GM12878 (cell line): ENCODE measurements around the gene GPR4. TPM values are rescaled to one million over a fixed set of nuclear protein-coding genes. Genes with fewer than 3 reads are reported as not detected.

Experiments
- ATAC-seq: fragments of 200-7000 bp; cut with Tn5 transposase; 3 replicates; pipeline ENCODE4 v1.9.1; 2020; ENCODE audit warnings: mild to moderate bottlenecking, moderate library complexity
- BruUV-seq: library from RNA; stranded (reverse); fragments of 400-500 nt; replicated peaks from 2 replicates; lab custom pipeline; 2021; lab: Mats Ljungman, UMichigan
- CTCF ChIA-PET: fragments of 300-600 bp; sonication (Branson Sonifier 250); formaldehyde crosslinking; extraction: SDS; loops from one replicate; lab custom pipeline; 2021; ENCODE audit warnings: inconsistent platforms; lab: Yijun Ruan, JAX
- POLR2A ChIA-PET: fragments of 350-600 bp; formaldehyde crosslinking; extraction: SDS; loops from one replicate; lab custom pipeline; 2021; ENCODE audit warnings: inconsistent platforms; lab: Charles Lee
- RAD21 ChIA-PET: fragments of 300-600 bp; sonication (Branson Sonifier 250); formaldehyde crosslinking; loops from one replicate; lab custom pipeline; 2023; ENCODE audit warnings: antibody characterized with exemption; ENCODE audit not compliant: unreplicated experiment; lab: Charles Lee
- SMC1A ChIA-PET: fragments of 300-600 bp; sonication (Branson Sonifier 250); formaldehyde crosslinking; loops from one replicate; lab custom pipeline; 2023; ENCODE audit not compliant: unreplicated experiment, uncharacterized antibody; lab: Charles Lee
- DNase-seq: peaks from one replicate; pipeline ENCODE4 v3.0.0-alpha.2; 2011; ENCODE audit warnings: low read depth, low spot score
- FAIRE-seq: peaks from 3 replicates; lab custom pipeline; 2011; peaks lifted over from hg19 to GRCh38; lab: Jason Lieb, UNC
- H2AFZ ChIP-seq: 2 replicates; pipeline ENCODE4 v1.6.0; 2011; ENCODE audit warnings: low read depth, low read length, control low read depth; ENCODE audit not compliant: control insufficient read depth
- H3K27ac ChIP-seq: 2 replicates; pipeline ENCODE4 v1.5.1; 2011; ENCODE audit warnings: control low read depth; ENCODE audit not compliant: control insufficient read depth, insufficient read depth
- H3K27me3 ChIP-seq, 2 experiments: replicated peaks in 1 of 2; 2 replicates each; pipeline versions ENCODE4 v1.6.0 to v1.6.1; 2011; ENCODE audit warnings: low read length in 1 of 2; ENCODE audit not compliant: control insufficient read depth in 2 of 2, insufficient read depth in 2 of 2
- H3K36me3 ChIP-seq, 2 experiments: 2 replicates each; pipeline ENCODE4 v1.5.1; 2011; ENCODE audit warnings: low read length in 1 of 2; ENCODE audit not compliant: control insufficient read depth in 2 of 2, insufficient read depth in 2 of 2
- H3K4me1 ChIP-seq: 2 replicates; pipeline ENCODE4 v1.6.1; 2011; ENCODE audit warnings: mild to moderate bottlenecking, low read length, moderate library complexity, mixed read lengths; ENCODE audit not compliant: control insufficient read depth, insufficient read depth
- H3K4me2 ChIP-seq: 2 replicates; pipeline ENCODE4 v1.6.0; 2011; ENCODE audit warnings: control low read depth; ENCODE audit not compliant: control insufficient read depth, insufficient read depth
- H3K4me3 ChIP-seq: fragments of 200-600 bp; sonication (generic); 2 replicates; pipeline ENCODE4 v1.5.1; 2016
- H3K79me2 ChIP-seq: 2 replicates; pipeline ENCODE4 v1.6.0; 2011; ENCODE audit warnings: low read length; ENCODE audit not compliant: control insufficient read depth, insufficient read depth
- H3K9ac ChIP-seq: 2 replicates; pipeline ENCODE4 v1.8.0; 2011; ENCODE audit warnings: low read length, control low read depth, mixed read lengths; ENCODE audit not compliant: control insufficient read depth, insufficient read depth
- H3K9me3 ChIP-seq: replicated peaks from 3 replicates; pipeline ENCODE4 v1.5.1; 2011; ENCODE audit warnings: mild to moderate bottlenecking, low read length; ENCODE audit not compliant: control insufficient read depth, insufficient read depth
- H4K20me1 ChIP-seq: 2 replicates; pipeline ENCODE4 v1.6.0; 2011; ENCODE audit not compliant: control insufficient read depth, insufficient read depth
- GATAD2B ChIP-seq: fragments of 450-650 bp; conservative IDR thresholded peaks from 2 replicates; pipeline ENCODE4 v1.6.1; 2017; ENCODE audit warnings: low read depth, mild to moderate bottlenecking, moderate library complexity
- IKZF2 ChIP-seq, 2 experiments: fragments of 450-650 bp; IDR thresholded peaks; 2 replicates each; pipeline ENCODE4 v1.6.1; 2017; ENCODE audit warnings: mild to moderate bottlenecking in 2 of 2, moderate library complexity in 2 of 2
- MEF2B ChIP-seq: fragments of 450-650 bp; IDR thresholded peaks from 2 replicates; pipeline ENCODE4 v1.6.1; 2018; ENCODE audit warnings: mild to moderate bottlenecking, moderate library complexity; ENCODE audit not compliant: partially characterized antibody, poor library complexity, severe bottlenecking
- MLLT1 ChIP-seq: fragments of 450-650 bp; IDR thresholded peaks from 2 replicates; pipeline ENCODE4 v1.6.1; 2016; ENCODE audit warnings: mild to moderate bottlenecking
- NFYB ChIP-seq: IDR thresholded peaks from 2 replicates; pipeline ENCODE4 v1.6.1; 2011; ENCODE audit warnings: low read depth, mild to moderate bottlenecking, low read length, improper control_type of control experiment, moderate library complexity; ENCODE audit not compliant: insufficient read depth
- PAX5 ChIP-seq: IDR thresholded peaks from 2 replicates; pipeline ENCODE4 v1.6.1; 2011; ENCODE audit warnings: low read depth, low read length, borderline replicate concordance
- SIN3A ChIP-seq: IDR thresholded peaks from 2 replicates; pipeline ENCODE4 v1.6.1; 2012; ENCODE audit warnings: low read depth, low read length, improper control_type of control experiment
- SREBF2 ChIP-seq: IDR thresholded peaks from 2 replicates; pipeline ENCODE4 v1.6.1; 2012; ENCODE audit warnings: mild to moderate bottlenecking, low read length
- TCF3 ChIP-seq: IDR thresholded peaks from 2 replicates; pipeline ENCODE4 v1.6.1; 2012; ENCODE audit warnings: low read depth, mild to moderate bottlenecking, low read length, borderline replicate concordance; ENCODE audit not compliant: insufficient read depth
- ZBTB33 ChIP-seq: fragments of 450-650 bp; IDR thresholded peaks from 2 replicates; pipeline ENCODE4 v1.6.1; 2017; ENCODE audit warnings: mild to moderate bottlenecking
- ZZZ3 ChIP-seq: IDR thresholded peaks from 2 replicates; pipeline ENCODE4 v1.6.1; 2011; ENCODE audit warnings: low read depth; ENCODE audit not compliant: control insufficient read depth, insufficient read length
- WGBS: methylation state at CpG from one replicate; pipeline ENCODE4 v1.1.6; 2016; ENCODE audit warnings: low lambda C conversion rate; ENCODE audit not compliant: insufficient replicate concordance, insufficient coverage; ENCODE audit errors: missing lambda C conversion rate; 5-methylcytosine and 5-hydroxymethylcytosine counted together
- in situ Hi-C: fragments of 300-500 bp; cut with MboI; formaldehyde crosslinking; loops from 9 replicates; pipeline ENCODE4 v1.14.3; 2018; ENCODE audit warnings: mixed read lengths
- intact Hi-C: fragments of 100-400 bp; cut with micrococcal nuclease; formaldehyde crosslinking; loops from one replicate; pipeline ENCODE4 v1.14.2; 2022; ENCODE audit not compliant: unreplicated experiment
- polyA plus RNA-seq, 11 experiments: library from polyadenylated mRNA; depleted of rRNA in 4 of 11; unstranded in 6 of 11; stranded (reverse) in 5 of 11; fragments of >200 nt; fragmentation: Nextera tagmentation in 4 of 11; fragmentation: Illumina TruSeq in 1 of 11; extraction: Ambion mirVana in 4 of 11; extraction: Trizol in 1 of 11; gene quantifications; 1 replicate in 1 of 11; 2 replicates in 10 of 11; pipeline versions ENCODE4 v1.2.1 to v1.2.3, GENCODE V29; 2011 to 2016; ENCODE audit warnings: inconsistent platforms in 2 of 11, missing spikeins in 2 of 11, low read depth in 1 of 11
- total RNA-seq, 4 experiments: library from RNA; depleted of rRNA in 3 of 4; stranded (reverse); fragments of >200 nt in 3 of 4; fragmentation: Illumina TruSeq in 1 of 4; extraction: Trizol in 1 of 4; gene quantifications; 2 replicates each; pipeline versions ENCODE4 v1.2.1 to v1.2.3, GENCODE V29; 2013 to 2021

GPR4 gene
- total and polyA plus RNA-seq, 10 of the 15 experiments (the other 5 are each of a cell fraction or from before 2014, with no cell fraction given): not detected

GRCh38 chr19:45621389-45621788 lies 19.4 kb upstream of the GPR4 start:
- H3K4me3 ChIP-seq: no peak overlapping the region
- WGBS: 97% methylated on average over 15 of the region's 17 CpGs
- intact Hi-C loops (no loop called here), in situ Hi-C loops (no loop called here)
- no peaks in the 10 kb centered on the region for H3K79me2 ChIP-seq
- ChIA-PET POLR2A (no interaction called here), SMC1A (no interaction called here), CTCF (no interaction called here), RAD21 (no interaction called here)
- H3K27ac ChIP-seq: no peak overlapping the region
- no peak overlapping the region for H2AFZ ChIP-seq
- H3K27me3 ChIP-seq: no peaks in the 10 kb centered on the region
- FAIRE-seq (no peak), DNase-seq (no peak), ATAC-seq (no peak)
- no peak overlapping the region for H3K9ac ChIP-seq
- no peaks in the 10 kb centered on the region for H4K20me1 ChIP-seq
- H3K36me3 ChIP-seq: peaks cover 10 to 14% of the 10 kb centered on the region in 2 experiments
- BruUV-seq: no TSS peak
- no peak overlapping the region for H3K4me2 ChIP-seq
- no peaks in the 10 kb centered on the region for H3K4me1 ChIP-seq
- H3K9me3 ChIP-seq: no peaks in the 10 kb centered on the region
- TF ChIP-seq SIN3A (no peak), PAX5 (no peak), IKZF2 (IDR thresholded peaks at IDR 0.05) (no peak), ZBTB33 (no peak), GATAD2B (no peak), TCF3 (no peak), ZZZ3 (no peak), MLLT1 (no peak), MEF2B (no peak), NFYB (no peak), SREBF2 (no peak)
